Renal pelvis (tissue), 4 donors: Measurements from ENCODE around the gene MCAM. TPM values are rescaled to one million over a fixed set of nuclear protein-coding genes. Genes with fewer than 3 reads are reported as not detected.

Source experiments
- DNase-seq: peaks from one replicate; pipeline ENCODE4 v3.0.0-alpha.2; 2013
- polyA plus RNA-seq, 3 donors: library from polyadenylated mRNA; unstranded; fragments of 120-200 nt; gene quantifications; one replicate each; pipeline ENCODE4 v1.2.1, GENCODE V29; 2013; ENCODE audit not compliant: insufficient read length in 3 of 3

The MCAM gene
- polyA plus RNA-seq, 3 donors, result 49.4 to 55.0 (median 52.8) TPM

DNA sequence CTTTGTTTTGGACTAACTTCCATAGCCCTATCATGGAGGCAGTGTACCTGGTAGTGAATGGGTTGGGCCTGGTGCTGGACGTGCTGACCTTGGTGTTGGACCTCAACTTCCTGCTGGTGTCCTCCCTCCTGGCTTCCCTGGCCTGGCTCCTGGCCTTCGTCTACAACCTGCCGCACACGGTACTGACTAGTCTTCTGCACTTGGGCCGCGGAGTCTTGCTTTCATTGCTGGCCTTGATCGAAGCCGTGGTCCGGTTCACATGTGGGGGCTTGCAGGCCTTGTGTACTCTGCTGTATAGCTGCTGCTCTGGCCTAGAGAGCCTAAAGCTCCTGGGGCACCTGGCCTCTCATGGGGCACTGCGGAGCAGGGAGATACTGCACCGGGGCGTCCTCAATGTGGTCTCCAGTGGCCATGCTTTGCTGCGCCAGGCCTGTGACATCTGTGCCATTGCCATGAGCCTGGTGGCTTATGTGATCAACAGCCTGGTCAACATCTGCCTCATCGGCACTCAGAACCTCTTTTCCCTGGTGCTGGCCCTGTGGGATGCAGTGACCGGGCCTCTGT, 18.2 kb upstream of the MCAM start:
- DNase-seq, result no peak

DNA sequence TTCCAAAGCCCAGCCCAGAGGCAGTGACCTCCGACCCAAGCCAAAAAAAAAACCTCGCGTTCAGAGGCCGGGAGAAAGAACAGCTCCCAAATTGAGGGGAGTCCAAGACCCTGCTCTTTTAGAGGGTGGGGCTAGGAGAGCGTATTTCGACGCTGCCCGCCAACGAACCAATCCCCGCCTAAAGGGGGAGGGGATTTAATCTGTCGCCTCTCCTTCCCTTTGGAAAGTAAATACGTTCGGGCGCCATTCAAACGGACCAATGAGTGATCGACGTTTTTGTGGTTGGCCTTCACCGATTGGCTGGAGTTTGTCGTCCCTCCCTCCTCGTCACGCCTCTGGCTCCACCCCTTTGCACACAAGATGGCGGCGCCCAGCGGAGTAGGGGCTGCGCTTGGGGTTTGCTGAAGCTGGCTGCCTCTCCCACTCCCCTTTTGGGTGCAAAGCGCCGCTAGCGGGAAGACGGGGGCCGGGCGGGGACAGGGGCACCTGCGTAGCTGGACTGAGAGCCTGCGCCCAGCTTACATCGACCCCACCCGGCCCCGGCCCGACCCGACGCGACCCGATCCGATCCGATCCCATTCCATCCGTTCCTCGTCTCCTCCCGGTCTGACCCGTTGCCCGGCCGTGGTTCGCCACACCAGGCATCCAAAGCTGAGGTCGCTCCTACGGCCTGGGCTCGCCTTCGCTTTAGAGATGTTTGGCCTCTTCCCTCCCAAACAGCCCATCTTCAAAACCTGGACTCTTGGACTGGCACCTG, 17.4 kb upstream of the MCAM start, which contains the start of gene RNF26:
Gene RNF26 (plus strand): TSS at position 354 of the 757 bp plus-strand sequence. CDS start 596 bp downstream, outside the sequence.
- peak; percentile 99 for DNase-seq

DNA sequence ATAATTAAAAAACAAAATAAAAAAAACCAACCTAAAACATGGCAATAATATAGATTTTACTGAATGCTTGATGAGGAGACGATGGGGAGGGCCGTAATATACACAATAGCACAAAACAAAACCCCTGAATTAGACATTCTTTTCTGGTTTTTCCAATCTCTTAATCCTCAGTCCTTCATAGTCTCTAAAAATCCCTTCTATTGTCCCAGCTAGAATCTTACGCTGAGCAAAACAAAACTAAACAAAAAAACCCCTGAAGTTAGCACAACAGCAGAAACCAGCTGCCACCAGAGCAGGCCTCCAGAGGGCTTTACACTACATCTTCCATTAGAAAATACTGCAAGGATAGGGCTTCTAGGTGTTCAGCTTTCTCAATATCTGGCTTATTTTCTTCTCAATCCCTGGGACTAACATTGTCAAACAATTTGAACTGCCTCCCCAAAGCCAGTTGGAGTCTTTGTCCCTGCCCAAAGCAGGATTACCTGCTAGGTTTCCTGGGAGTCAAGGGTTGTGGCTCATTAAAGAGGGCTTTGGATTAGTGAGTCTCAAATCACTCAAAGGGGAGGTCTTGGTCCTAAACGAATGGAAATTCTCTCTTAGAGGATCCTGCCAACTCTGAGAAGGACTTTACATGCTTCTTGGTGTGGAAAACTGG, 15.3 kb upstream of the MCAM start:
- DNase-seq, result no peak

DNA sequence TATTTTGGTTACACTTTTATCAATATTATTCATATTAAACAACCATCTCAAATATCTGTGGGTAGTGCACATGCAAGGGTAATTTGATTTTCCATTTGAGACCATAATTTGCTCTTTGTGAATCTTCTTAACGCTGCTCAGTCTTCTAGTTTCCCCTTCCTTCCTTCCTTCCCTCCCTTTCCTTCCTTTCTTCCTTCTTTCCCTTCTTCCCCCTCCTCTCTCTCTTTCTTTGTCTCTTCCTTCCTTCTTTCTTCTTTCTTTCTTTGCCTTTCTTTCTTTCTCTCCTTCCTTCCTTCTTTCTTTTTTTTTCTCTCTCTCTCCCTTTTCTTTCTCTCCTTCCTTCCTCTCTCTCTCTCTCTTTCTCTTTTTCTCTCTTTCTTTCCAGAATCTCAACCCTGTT, 13.3 kb upstream of the MCAM start:
- DNase-seq, result no peak

DNA sequence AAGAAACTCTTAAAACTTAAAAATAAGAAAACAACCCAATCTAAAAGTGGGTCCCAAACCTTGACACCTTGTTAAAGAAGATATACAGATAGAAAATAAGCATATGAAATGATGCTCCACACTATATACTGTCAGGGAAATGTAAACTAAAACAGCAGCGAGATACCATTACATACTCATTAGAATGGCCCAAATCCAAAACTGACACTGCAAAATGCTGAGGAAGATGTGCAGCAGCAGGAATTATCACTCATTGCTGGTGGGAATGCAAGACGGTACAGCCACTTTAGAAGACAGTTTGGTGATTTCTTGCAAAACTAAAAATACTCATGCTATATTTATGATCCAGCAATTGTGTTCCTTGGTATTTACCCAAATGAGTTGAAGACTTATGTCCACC, 12.4 kb upstream of the MCAM start:
- no peak for DNase-seq

DNA sequence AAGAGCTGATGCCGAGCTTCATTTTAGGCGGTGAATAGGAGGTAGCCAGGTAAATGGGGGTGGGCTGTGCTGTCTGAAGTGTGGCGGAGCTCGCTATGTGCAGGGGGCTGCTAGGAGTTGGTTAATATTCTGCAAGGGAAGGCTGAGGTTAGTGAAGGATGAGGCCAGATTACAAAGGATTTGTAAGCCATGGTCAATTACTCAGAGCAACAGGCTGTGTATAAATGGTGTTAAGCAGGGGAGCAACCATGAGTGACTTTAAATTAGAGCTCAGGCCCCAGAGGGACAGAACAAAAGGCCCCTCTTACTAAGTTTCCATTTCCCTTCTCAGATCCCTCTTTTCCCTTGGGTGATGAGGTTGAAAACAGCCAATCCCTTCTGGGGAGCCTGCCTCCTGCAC, 7.3 kb upstream of the MCAM start:
- DNase-seq, result no peak

DNA sequence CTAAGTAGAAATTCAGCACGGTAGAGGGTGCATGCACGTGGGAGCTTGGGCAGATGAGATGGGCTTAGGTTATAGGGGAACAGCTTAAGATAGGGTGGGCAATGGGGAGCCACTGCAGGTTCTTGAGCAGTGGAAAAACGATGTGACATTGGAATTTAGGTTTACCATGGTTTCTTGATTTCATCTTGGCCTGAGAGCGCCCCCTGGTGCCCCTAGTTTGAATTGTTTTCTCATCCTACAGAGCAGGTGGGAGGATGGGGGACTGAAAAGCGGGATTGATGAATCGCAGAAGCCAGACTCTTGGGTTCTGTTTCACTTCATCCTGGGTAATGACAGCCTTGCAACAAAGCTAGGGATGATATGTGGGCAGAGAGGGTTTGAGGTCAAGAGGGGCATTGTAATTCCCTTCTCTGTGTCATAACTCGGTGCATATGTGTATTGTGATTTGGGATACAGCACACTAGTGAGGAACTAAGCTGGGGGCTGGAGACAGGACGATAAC, 6.7 kb upstream of the MCAM start:
- DNase-seq, result peak; percentile 84

DNA sequence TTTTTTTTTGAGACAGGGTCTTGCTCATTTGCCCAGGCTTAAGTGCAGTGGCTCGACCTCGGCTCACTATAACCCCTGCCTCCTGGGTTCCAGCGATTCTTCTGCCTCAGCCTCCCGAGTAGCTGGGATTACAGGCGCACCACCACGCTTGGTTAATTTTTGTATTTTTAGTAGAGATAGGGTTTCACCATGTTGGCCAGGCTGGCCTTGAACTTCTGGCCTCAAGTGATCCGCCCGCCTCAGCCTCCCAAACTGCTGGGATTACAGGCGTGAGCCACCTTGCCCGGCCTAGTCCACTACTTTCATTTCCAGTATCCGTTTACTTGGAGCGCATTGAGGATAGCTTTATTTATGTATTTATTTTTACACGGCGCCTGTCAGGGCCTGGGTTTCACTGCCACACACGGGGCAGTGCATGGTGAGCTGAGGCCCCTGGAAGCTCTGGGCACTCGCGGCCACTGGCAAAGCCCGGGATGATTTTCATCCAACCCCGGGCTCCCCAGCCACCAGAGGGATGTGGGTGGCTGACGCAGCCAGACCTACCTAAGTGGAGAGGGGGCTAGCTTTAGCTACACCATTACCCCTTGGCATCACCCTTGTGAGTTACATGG, 6.1 kb upstream of the MCAM start:
- no peak for DNase-seq

DNA sequence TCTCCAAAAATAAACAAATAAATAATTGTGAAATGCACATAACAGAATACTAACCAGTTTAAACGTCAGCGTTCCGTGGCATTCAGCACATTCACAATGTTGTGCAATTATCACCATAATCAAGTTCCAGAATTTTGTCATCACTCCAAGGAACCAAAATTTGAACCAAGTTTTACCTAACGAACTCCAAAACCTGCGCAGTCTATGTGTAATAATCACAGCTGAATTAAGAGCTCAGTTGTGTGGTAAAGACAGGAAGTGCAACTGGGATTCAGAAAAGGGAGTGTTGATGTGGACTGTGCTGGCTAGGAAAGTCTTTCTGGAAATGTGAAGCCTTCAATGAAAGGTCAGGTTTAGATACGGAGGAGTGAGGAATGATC, 5.4 kb upstream of the MCAM start:
- no peak for DNase-seq

DNA sequence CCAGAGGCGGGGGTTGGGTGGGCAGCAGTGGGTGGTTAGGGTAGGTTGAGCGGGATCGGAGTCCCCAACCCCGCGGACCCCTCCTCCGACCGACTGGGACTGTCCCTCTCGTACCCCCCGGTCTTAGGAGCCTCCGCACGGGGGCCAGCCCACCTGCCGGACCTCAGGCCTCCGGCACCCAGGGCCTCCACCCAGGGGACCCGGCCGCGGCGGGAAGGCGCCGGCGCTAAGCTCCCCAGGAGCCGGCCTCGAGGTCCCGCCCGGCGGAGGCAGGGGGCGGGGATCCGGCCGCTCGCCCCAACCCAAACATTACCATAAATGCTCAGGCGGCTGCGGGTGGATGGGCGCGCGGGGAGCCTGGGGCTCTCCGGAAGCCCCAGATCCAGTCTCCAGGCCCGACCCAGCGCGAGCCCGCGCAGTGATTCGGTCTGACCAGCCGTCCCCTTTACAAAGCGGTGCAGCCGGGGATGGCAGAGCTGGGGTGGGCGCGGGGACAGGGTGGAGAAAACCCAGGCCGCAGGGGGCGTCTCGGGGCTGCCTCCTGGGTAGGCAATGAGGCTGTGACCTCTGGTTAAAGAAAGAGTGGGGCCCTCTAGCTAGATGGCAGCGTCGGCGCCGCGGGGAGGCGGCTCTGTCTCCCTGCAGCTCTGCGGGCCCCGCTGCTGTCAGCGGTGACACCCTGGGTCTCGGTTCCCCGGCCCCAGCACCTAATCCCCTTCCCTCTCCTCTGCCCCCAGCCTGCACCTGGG, 4.0 kb upstream of the MCAM start:
- no peak for DNase-seq

DNA sequence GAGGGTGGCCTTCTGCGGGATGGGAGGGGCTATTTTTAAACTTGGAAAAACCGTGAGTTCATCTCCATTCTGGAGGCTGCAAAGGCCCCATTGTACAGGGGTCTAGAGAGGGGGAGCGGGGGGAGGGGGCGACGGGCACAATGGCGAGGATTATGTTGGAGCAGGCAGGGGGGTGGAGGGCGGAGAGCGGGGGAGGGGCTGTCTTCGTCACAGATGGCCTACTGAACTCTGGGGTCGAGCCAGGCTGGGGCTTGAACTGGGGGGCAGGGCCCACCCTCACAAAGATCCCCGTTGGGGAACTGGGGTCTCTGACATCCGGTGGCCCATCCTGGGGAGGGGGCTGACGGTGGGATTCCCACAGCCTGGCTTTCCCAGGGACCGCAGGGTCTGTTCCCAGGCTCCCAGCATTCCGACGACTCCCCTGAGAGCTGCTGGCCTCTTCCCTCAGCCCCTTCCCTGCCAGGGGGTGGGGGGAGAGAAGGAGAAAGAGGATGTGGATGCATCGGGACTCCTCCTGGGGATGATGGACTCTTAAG, 3.4 kb upstream of the MCAM start:
- DNase-seq, result no peak

DNA sequence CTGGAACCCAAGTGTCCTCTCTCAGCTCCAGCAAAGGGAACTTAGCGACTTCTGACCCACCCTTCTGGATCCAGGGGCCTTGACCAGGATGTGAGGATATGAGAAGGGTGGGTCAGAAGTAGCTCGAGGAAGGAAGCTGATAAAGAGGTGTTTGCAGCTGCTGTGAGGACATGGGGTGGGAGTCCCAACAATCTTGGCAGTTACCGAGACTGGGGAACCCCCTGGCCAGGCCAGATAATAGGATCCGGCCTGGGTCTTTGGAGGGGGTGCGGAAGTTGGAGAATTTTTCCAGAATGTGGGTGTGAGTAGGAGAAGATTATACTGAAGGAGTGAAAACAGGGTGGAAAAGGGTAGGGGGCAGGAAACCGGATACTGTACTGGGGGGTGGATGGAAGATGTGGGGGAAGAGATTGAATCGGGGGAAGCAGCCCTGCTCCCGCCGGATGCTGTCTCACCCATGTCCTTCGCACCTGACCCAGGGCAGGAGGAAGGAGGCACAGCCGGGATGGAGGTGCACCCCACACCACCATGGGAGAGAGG, 2.8 kb upstream of the MCAM start:
- DNase-seq, result no peak

DNA sequence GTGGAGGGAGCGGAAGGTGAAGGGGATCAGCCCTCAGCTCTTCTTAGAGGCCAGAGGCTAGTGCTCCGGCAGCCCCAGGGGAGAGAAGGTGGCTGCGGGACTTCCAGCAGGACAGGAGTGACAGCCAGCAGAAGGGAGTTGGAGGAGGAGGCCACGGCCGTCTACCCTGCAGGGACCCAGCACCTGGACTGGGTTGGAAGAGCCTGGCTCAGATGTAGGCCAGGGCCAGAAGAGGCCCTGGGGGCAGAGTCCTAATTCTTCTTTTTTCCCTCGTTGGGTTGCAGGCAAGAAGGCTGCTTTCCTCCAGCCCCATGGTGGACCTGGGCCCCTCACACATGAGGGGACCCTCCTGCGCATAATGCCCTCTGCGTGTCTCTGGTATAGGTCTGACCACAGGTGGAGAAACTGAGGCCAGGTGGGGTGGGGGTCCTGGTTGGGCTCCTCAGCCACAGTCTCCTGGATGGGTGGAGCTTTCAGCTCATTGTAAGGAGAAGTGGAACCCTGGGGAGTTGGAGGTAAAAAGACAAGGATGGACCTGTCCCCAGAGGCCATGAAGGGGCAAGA, 2.3 kb upstream of the MCAM start:
- DNase-seq, result no peak

DNA sequence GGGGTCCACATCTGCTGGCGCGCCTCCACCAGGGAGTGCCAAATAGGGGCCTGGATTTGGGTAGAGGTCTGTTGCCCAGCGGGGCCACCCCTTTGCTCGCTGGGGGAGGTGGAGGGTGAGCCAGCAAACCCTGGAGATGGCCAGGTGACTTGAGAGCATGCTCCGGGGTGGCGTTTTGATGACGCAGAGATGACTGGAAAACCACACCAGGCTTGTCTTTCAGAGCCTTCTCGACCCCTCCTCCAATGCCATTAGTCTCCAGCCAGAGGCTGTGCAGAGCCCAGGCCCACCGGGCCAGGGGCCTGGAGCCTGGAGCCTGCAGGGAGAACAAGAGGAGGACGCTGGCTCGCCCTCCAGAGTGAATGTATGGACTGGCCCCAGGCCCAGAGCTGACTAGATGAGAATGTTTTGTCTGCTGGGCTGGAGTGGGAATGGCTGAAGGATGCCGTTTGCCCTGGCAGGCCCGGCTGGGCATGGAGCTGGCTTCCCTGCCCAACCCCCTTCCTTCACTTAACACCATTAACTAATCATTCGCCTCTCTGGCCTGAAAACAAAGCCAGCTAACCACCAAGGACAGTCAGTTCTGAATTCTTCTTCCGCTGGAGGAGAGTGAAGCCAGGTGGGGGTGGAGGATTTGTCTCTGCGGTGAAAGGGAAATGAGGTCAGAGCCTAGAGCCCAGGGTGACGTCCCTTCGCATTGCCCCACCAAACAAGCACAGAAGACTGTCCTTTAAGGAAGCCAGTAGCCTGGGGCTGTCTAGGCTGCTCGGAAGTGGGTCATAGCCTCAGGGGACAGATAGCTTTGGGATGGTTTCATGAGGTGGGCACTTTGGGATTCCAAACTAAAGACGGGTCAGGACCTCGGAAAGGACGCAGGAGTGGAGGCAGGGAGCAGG, 1.6 kb upstream of the MCAM start:
- no peak for DNase-seq

DNA sequence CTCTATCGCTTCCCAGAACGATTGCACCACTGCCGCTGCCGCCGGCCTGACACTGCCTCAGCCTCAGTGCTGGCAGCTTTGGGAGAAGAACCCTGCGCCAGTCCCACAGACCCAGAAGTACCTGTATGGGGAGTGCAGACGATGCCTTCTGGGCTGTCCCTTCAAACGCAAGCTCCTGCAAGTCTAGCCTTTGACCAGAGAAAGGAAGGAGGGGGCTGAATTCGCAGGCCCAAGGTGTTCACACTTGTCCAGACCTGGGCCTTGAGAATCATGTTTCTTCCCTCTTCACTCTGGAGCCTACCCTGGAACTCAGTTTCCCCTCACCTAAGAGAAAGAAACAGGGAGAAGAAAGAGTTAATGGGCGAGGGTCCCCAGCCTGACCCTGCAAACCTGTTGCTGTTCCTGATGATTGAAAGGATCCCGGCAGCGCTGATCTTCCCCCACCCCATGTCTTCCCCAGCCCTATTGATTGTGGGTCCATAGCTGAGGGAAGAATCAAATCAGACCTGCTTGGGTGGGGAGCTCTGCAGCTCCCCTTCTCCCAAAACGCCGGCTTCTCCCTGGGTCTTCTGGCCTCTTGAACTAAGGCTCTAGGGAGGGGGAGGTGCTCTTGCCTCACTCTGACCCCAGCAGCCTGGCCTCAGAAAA, 786 bp upstream of the MCAM start:
- DNase-seq, result no peak

DNA sequence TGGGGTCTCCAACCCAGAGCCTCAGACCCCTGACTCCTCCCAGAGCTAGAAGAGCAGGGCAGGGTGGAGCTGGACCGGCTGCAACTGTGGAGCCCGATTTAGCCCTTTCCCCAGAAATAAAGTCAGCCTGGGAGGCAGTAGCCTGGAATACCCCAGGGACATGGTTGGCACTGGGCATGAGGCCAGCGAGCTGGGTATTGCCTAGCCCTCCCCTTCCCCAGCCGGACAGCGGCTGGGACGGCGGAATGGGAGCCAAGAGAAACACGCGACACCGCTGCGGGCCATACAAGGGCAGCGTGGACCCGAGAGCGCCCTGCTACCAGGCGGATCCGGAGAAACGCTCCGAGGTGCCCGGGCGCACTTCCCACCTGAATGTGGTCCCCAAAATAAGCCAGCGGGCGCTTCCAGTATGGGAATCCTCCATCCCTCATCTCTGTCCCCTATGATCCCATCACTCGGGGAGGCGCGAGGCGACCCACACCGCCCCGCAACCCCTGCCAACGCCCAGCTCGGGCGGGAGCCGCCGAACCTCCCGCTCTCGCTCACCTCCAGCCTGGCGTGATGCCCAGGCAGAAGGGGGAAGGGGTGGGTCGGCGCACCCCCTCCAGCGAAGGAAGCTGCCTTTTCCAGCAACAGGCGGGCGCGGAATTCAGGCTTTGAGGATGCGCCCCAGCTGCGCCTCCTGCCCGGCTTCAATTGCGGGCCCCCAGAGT, 758 bp downstream of the MCAM start:
- no peak for DNase-seq

DNA sequence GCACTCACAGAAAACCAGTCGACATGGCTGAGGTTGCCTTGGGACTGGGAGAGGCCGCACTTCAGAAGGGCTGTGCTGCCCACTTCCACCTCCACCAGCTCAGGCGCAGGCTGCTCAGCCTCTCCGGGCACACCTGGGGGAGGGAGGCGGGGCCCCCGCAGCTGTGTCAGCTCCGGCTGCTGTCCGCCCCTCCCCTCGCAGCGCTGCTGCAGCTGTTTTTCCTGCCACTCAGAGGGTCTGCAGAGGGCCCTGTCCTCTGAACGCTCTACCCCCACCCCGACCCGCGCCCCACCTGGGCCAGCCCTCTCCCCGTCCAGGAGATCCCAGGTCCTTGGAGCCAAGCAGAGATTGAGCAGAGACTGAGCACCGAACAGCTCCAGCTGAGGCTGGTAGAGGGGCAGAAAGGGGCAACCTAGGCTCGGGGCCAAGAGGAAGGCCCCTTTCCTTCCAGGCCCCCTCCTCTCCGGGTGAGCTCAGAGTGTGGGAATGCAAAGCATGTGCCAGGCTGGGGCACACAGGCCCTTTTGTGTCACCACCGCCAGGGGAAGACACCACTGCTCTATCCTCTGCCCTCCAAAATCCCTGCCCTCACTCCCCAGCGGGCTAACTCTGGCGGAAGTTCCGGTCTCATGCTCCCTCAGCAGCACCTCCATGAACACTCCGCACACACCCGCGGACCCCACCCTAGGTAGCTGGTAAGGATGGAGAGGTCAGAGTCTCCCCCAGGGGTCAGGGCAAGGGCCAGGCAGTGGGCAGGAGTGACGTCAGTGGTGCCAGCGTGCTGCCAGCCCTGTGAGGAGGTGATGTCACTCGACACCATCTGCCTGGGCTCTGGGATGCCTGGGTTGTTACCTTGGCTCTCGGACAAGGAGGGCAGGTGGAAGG, 1.6 kb downstream of the MCAM start:
- DNase-seq, result no peak

DNA sequence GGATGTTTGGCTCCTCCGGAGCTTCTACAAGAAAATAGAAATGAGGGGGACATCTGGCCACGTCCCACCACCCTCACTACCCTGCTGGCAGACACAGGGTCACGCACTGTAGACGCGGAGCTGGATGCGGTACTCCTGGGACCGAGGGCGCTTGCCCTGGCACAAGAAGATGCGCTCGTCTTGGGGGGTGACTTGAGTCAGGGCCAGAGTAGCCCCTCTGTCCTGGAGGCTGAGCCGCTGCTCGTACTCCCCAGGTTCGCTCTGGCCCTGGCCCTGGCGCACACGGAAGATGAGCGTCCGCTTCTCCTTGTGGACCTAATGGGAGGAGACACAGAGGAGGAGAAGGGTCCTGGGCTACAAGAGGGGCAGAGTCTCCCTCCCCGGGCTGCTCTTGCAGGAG, 2.2 kb downstream of the MCAM start:
- no peak for DNase-seq
